GM12872 (cell line): ENCODE data around the gene JUN.

Source experiments
- CTCF ChIP-seq: IDR thresholded peaks from 3 replicates; pipeline ENCODE4 v1.5.1; 2011; ENCODE audit warnings: low read depth, mild to moderate bottlenecking, low read length, moderate library complexity; ENCODE audit not compliant: insufficient read depth

Gene JUN

GRCh38 chr1:58773406-58773840 is 10.4 kb downstream of the JUN start:
- TF ChIP-seq CTCF = no peak

- no peak for TF ChIP-seq CTCF
These were observed 14.0 kb downstream of the JUN start for GRCh38 chr1:58769809-58770320.

DNA sequence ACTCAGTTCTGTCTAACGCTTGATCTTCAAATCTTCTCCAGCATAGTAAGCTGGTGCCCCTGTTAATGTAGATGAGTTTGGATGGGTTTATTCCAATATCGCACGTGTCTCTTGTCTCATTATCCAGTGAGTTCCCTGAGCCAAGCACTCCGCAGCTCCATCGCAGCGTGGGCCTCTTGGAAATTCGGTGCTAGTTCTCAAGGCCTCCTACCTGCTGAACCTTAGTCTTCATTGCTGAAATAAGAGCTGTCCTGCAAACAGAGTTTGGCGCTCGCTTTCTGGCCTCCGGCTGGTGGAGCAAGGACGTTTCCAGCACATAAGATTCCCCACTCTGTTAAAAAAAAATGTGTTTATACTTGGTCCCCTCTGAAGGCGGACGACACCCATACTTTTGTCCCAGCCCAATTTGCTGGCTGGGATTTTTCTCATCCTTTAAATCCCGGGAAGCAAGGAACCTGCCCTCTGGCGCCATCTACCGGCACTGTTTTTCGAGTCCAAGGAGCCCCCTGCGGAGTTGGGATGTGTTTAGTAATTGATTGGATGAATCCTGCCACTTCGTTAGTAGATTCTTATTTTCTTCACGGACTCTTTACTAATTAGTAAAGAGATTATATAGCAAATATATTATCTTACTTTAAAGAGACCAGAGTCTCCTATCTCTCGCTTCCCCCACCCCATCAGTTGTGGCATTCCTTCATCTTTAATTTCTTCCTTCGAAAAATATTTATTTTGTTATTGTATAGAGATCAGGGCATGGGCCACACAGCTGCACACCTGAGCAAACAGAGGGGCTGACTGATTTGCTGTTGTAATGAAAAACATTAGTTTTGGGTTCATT is 14.7 kb downstream of the JUN start:
- peak; percentile 66 for TF ChIP-seq CTCF

GRCh38 chr1:58768191-58768731 is 15.6 kb downstream of the JUN start:
- TF ChIP-seq CTCF = no peak

DNA sequence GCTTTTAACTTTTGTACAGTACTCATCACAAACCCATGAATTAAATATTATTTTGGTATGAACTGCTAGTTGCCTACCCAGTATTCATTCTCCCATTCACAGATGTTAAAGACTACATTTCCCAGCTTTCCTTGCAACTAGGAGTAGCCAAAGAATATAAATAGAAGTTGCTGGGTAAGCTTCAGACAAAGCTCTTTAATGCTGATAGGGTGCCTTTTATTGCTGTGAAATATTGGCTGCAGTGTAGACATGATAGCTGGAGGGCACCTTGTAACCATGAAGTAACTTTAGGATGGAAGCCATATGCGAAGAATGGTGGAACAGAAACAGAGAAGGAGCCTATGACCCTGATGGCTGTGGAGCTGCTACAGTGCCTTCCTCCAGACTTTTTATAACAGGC is 16.7 kb downstream of the JUN start:
- TF ChIP-seq CTCF = no peak

DNA sequence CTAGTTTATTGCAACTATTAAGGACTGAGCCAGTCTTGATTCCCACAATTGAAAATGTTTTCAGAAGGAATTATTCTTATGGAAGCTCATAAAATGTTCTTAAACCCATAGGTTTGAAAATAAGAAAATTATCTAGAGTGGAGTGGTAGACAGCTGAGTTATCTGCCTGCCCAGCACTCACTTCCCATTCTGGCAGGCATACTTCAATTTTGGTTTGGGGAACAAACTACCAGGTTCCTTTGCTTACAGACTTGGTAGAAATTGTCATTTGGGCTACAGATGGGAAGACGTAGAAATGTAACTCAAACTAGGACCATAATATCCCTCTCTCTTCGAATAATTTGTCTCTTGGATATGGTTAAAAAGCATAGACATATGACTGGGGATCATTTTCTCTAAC is 18.4 kb downstream of the JUN start:
- no peak for TF ChIP-seq CTCF

DNA sequence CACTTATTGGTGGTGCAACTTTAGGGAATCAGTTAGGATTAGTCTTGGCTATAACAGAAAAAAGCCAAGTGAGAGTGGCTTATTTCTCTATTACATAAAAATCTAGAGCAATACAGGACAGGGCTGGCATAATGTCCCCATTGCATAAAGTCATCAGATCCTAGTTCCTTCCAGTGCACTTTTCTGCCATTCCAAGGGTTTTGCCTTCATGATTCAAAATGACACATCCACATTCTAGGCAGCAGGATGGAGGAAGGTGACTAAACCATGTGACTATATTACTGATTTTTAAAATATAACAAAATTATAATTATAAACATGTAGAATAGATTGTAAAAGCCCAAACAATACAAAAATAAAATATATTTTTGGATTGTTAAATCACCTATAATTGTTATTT is 18.8 kb downstream of the JUN start:
- TF ChIP-seq CTCF = no peak
